Lung (tissue), 12 donors: Measurements from ENCODE around the gene NANOS2. TPM values are rescaled to one million over a fixed set of nuclear protein-coding genes. Genes with fewer than 3 reads are reported as not detected.
A peak's percentile ranks its signal among the peaks of the same experiment; 100 is the strongest.

Source experiments
- ATAC-seq: fragments of 200-7000 bp; cut with Tn5 transposase; one replicate; pipeline ENCODE4 v1.9.1; 2020; ENCODE audit warnings: moderate number of reproducible peaks; ENCODE audit not compliant: insufficient read depth, low FRiP score
- DNase-seq, 3 donors: peaks; one replicate each; pipeline ENCODE4 v3.0.0-alpha.2; 2013 to 2017
- H3K27ac ChIP-seq, 2 donors: one replicate each; pipeline ENCODE4 v1.5.1; 2013; ENCODE audit warnings: mild to moderate bottlenecking in 2 of 2, moderate library complexity in 2 of 2, control low read depth in 1 of 2, inconsistent platforms in 1 of 2, low read depth in 1 of 2, low read length in 1 of 2
- H3K27me3 ChIP-seq, 3 donors: one replicate each; pipeline ENCODE4 v1.5.1; 2013; ENCODE audit warnings: low read length in 2 of 3; ENCODE audit not compliant: control insufficient read depth in 3 of 3, insufficient read depth in 3 of 3
- H3K36me3 ChIP-seq, 4 donors: one replicate each; pipeline ENCODE4 v1.5.1; 2013; ENCODE audit warnings: low read length in 4 of 4, mild to moderate bottlenecking in 1 of 4, moderate library complexity in 1 of 4; ENCODE audit not compliant: control insufficient read depth in 4 of 4, insufficient read depth in 4 of 4
- H3K4me1 ChIP-seq, 5 donors: one replicate each; pipeline ENCODE4 v1.5.1; 2013; ENCODE audit warnings: low read length in 5 of 5, mild to moderate bottlenecking in 2 of 5, moderate library complexity in 1 of 5; ENCODE audit not compliant: control insufficient read depth in 5 of 5, insufficient read depth in 5 of 5
- H3K4me3 ChIP-seq: one replicate; pipeline ENCODE4 v1.5.1; 2013; ENCODE audit warnings: mild to moderate bottlenecking, control low read depth, moderate library complexity
- H3K9ac ChIP-seq, 2 donors: one replicate each; pipeline ENCODE4 v1.5.1; 2013; ENCODE audit warnings: low read length in 2 of 2, control low read depth in 1 of 2; ENCODE audit not compliant: insufficient read depth in 1 of 2
- H3K9me3 ChIP-seq, 4 donors: one replicate each; pipeline ENCODE4 v1.5.1; 2013; ENCODE audit warnings: low read length in 3 of 4, mild to moderate bottlenecking in 1 of 4, moderate library complexity in 1 of 4; ENCODE audit not compliant: control insufficient read depth in 4 of 4, insufficient read depth in 3 of 4
- CTCF ChIP-seq: IDR thresholded peaks from 2 replicates; pipeline ENCODE4 v1.5.1; 2012; ENCODE audit warnings: mild to moderate bottlenecking; ENCODE audit errors: control extremely low read depth, extremely low read depth
- WGBS, 2 donors: extraction: QIAGEN DNeasy Blood & Tissue Kit; methylation state at CpG; one replicate each; pipeline ENCODE4 v1.1.7; 2013; 5-methylcytosine and 5-hydroxymethylcytosine counted together
- polyA plus RNA-seq, 2 donors: library from polyadenylated mRNA; stranded (reverse); fragments of 200-250 nt; gene quantifications; one replicate each; pipeline ENCODE4 v1.2.1, GENCODE V29; 2013
- total RNA-seq, 2 donors: library from RNA; depleted of rRNA in 1 of 2; stranded (reverse); fragments of >200 nt in 1 of 2; gene quantifications; one replicate each; pipeline ENCODE4 v1.2.1, GENCODE V29; 2014 to 2021
- donor health status: control.
- donor health status: control.
- donor health status: Bipolar disorder and iron deficiency.
- donor health status: healthy.
- donor health status: DM: yes; HTN: yes; CAD: no.

NANOS2 gene
- total and polyA plus RNA-seq, 4 donors = not detected

- Histone ChIP-seq H3K36me3 (no peaks in the 10 kb centered on the region), H3K9me3 (no peaks in the 10 kb centered on the region), H3K4me1 (peaks cover 0 to 5% (median 0%) of the 10 kb centered on the region in 5 donors), H3K9ac (no peak overlapping the region), H3K27me3 (peaks cover 0 to 2% (median 0%) of the 10 kb centered on the region in 3 donors), H3K4me3 (no peak overlapping the region), H3K27ac (no peak overlapping the region)
- no peak for TF ChIP-seq CTCF
- DNase-seq = no peak
- ATAC-seq = no peak
- WGBS, 2 donors = 69 to 83% methylated on average over 2 of the region's 2 CpGs
Observed at GRCh38 chr19:45929247-45929646, 14.7 kb upstream of the NANOS2 start.

- no peaks in the 10 kb centered on the region for H3K36me3 ChIP-seq
- ATAC-seq (peak; percentile 75), DNase-seq (peak; percentile 89 to 95 (median 90))
- H3K9me3 ChIP-seq = no peaks in the 10 kb centered on the region
- no peak overlapping the region for H3K27ac ChIP-seq
- peaks cover 0 to 5% (median 0%) of the 10 kb centered on the region in 5 donors for H3K4me1 ChIP-seq
- H3K27me3 ChIP-seq = no peaks in the 10 kb centered on the region
- 9% methylated on average over 33 of the region's 33 CpGs for WGBS, 2 donors
- no peak overlapping the region for H3K4me3 ChIP-seq
- H3K9ac ChIP-seq = peak overlapping the region in 1 of 2 donors; percentile 34
- no peak for TF ChIP-seq CTCF
Observed at GRCh38 chr19:45927565-45928261, 13.1 kb upstream of the NANOS2 start.

- WGBS, 2 donors = 64 to 81% methylated on average over 6 of the region's 6 CpGs
- no peak overlapping the region for H3K27ac ChIP-seq
- H3K9ac ChIP-seq = no peak overlapping the region
- no peaks in the 10 kb centered on the region for H3K36me3 ChIP-seq
- peaks cover 0 to 4% (median 2%) of the 10 kb centered on the region in 3 donors for H3K27me3 ChIP-seq
- DNase-seq = no peak
- peaks cover 0 to 2% (median 0%) of the 10 kb centered on the region in 4 donors for H3K9me3 ChIP-seq
- no peak for ATAC-seq
- no peak for TF ChIP-seq CTCF
- H3K4me3 ChIP-seq = no peak overlapping the region
- H3K4me1 ChIP-seq = peaks cover 0 to 5% (median 0%) of the 10 kb centered on the region in 5 donors
Observed at GRCh38 chr19:45924891-45925447, 10.4 kb upstream of the NANOS2 start.
